ENCODE measurements around the gene PNPLA5.

Gene PNPLA5

GRCh38 chr22:43838571-43839307 is 53.1 kb downstream of the PNPLA5 start:
- no peak for DNase-seq (ENCODE audit: low spot score)

GRCh38 chr22:43838161-43838560 is 53.7 kb downstream of the PNPLA5 start:
- DNase-seq (ENCODE audit: low spot score), result no peak

DNA sequence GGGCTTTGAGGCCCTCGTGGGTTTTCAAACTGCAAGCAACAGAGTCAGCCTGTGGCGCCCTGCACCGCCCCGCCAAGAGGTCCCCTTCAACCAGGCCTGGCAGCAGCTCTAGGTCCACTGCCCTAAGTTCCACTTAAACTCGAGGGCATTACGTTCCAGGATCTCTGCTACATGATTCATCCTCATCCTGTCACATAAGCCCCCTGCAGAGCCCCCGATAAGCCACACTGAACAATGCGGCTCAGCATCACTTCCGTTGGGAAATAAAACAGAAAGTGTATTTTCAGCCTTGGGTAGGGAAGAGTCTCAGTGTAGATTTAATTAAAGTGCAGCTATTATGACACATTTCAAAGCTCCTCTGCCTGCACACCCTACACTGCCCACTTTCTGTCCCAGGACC is 54.1 kb downstream of the PNPLA5 start:
- no peak for DNase-seq (ENCODE audit: low spot score)

DNA sequence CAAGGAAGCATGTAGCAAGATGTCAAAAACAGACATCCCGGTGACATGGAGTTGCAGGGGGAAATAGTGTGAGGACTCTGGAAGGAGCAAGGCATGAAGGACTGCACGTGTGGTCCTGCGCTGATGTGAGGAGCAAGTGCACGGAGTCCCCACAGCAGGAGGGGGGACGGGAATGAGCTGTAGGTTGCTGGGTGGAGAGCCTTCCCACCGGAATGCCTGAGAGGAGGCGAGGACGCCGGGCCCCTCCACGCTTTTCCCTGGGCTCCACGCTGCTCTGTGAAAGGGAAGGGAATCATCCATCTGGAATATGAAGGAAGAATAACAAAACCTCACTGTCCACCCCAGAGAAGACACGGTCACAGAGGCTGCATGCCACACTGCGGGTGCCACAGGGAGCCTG is 56.1 kb downstream of the PNPLA5 start:
- DNase-seq (ENCODE audit: low spot score), result no peak

DNA sequence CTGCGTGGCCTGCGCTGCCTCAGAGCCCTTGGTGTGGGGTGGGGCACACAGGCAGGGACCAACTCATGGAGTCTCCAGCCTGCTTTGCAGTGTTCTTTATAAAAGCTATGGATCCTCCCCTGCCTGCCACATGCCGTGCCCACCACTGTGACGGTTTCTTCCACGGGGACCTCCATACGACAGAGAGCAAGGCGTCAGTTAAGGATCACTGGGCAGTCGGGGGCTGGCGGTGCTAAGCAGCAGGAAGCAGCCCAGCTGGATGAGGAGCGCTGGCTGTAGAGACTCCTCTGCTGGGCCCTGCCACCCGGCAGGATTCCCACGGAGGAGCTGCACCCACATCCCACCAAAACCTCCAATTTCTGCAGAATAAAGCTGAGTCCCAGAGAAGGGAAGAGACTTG is 56.6 kb downstream of the PNPLA5 start:
- no peak for DNase-seq (ENCODE audit: low spot score)

- DNase-seq (ENCODE audit: low spot score), result no peak
Observed at GRCh38 chr22:43833286-43834240, 58.2 kb downstream of the PNPLA5 start.

- no peak for DNase-seq (ENCODE audit: low spot score)
Observed at GRCh38 chr22:43832393-43833265, 59.2 kb downstream of the PNPLA5 start.

DNA sequence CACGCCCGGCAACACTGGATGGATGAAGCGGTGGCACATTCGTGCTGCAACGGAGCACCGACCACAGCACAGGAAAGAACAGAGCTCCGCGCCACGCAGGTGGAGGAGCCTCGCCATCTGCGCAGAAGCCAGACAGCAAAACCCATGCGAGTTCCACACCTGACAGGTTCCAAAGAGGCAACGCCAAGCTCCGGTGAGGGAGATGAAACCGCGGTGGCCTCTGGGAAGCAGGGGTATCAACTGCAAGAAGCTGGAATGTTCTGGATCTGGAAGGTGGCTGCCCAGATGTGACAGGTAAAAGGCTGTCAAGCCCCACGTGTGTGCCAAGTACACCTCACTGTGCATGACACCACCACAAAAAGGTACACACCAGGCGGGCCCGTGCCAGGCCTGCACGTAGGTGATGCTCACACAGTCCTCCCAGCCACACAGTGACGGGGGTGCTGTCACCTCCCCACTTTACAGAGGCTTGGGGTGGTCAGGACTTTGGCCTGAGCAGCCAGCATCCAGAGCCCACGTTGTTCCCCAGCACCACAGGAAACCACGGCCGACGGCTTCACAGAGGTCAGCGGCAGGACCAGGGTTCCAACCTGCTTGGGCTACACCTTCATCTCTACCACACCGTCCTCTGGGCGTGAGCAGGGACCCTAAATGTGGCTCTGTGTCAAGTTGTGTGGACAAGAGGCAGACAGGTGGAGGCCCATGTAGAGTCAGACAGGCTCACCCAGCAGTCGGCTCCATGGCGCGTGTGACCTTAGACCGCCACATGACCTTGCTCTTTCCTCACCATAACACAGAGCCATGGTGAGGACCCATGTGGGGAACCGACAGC is 60.0 kb downstream of the PNPLA5 start:
- no peak for DNase-seq (ENCODE audit: low spot score)

DNA sequence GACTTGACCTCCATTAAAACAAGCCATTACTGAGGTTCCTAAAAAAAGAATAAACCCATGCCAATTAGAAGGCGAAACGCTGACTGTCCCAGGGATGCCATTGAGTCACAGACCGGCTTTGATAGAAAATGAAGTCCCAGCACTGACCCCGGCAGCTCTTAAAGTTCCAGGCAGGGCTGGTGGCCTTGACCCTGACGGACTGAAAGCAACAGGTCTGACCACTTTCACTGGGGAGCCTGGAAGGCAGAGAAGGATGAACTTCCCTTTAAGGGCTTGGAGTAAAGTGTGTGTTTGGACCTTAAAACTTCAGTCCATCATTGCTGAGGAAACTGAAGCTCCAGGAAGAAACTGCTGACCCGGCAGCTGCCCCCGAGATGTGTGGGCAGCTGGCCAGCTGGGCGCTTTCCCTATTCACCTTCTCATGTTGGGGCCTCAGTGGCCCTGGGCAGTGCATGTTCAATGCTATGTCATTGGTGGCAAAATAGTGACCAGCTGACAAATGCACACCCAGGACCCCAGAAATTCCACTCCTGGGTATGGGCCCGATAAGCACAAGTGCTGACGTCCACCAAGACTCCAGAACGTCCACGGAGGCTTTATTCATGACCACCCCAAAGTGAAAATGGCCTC is 60.8 kb downstream of the PNPLA5 start:
- no peak for DNase-seq (ENCODE audit: low spot score)

- no peak for DNase-seq (ENCODE audit: low spot score)
Observed at GRCh38 chr22:43829904-43830851, 61.6 kb downstream of the PNPLA5 start.

Measured in COLO829 (cell line).